HepG2 (cell line): ENCODE results near the gene C2orf92. TPM values are rescaled to one million over a fixed set of nuclear protein-coding genes. Genes with fewer than 3 reads are reported as not detected.

Experiments
- ATAC-seq: fragments of 200-7000 bp; cut with Tn5 transposase; 3 replicates; pipeline ENCODE4 v1.9.1; 2020; ENCODE audit warnings: mild to moderate bottlenecking, moderate library complexity
- BruUV-seq: library from RNA; stranded (reverse); fragments of 400-500 nt; replicated peaks from 2 replicates; lab custom pipeline; 2021; lab: Mats Ljungman, UMichigan
- CTCF ChIA-PET: fragments of 300-600 bp; formaldehyde crosslinking; extraction: SDS; loops from one replicate; lab custom pipeline; 2021; ENCODE audit warnings: low total read pairs, inconsistent platforms, low intra/inter-chr PET ratio; lab: Yijun Ruan, JAX
- POLR2A ChIA-PET: fragments of 350-600 bp; sonication (Branson Sonifier 250); formaldehyde crosslinking; loops from one replicate; lab custom pipeline; 2020; ENCODE audit warnings: antibody characterized with exemption, inconsistent platforms; lab: Yijun Ruan, JAX
- DNase-seq: peaks from one replicate; pipeline ENCODE4 v3.0.0-alpha.2; 2015; ENCODE audit warnings: low spot score
- FAIRE-seq: peaks from 3 replicates; lab custom pipeline; 2011; peaks lifted over from hg19 to GRCh38; lab: Jason Lieb, UNC
- H2AFZ ChIP-seq: one replicate; pipeline ENCODE4 v1.6.1; 2011; ENCODE audit warnings: low read length, inconsistent platforms
- H3K27ac ChIP-seq: fragments of 300-600 bp; 3 replicates; pipeline ENCODE4 v1.8.0; 2011; ENCODE audit warnings: mixed run types, mild to moderate bottlenecking, mixed read lengths, low read length, inconsistent platforms; ENCODE audit not compliant: insufficient read depth; ENCODE audit errors: extremely low read length
- H3K27me3 ChIP-seq, 2 experiments: fragments of 200-600 bp in 1 of 2; 2 replicates in 1 of 2; 3 replicates in 1 of 2; pipeline versions ENCODE4 v1.6.0 to v1.8.0; 2011; ENCODE audit warnings: low read length in 2 of 2, mild to moderate bottlenecking in 2 of 2, moderate library complexity in 2 of 2, inconsistent platforms in 1 of 2; ENCODE audit not compliant: insufficient read depth in 2 of 2, control insufficient read depth in 1 of 2
- H3K36me3 ChIP-seq, 2 experiments: fragments of 200-600 bp in 1 of 2; replicated peaks in 1 of 2; 2 replicates in 1 of 2; 3 replicates in 1 of 2; pipeline versions ENCODE4 v1.5.1 to v1.8.0; 2011; ENCODE audit warnings: low read length in 2 of 2, inconsistent platforms in 1 of 2; ENCODE audit not compliant: insufficient read depth in 2 of 2, control insufficient read depth in 1 of 2
- H3K4me1 ChIP-seq: 2 replicates; pipeline ENCODE4 v1.5.1; 2012; ENCODE audit warnings: low read length, inconsistent platforms; ENCODE audit not compliant: insufficient read depth
- H3K4me2 ChIP-seq: 2 replicates; pipeline ENCODE4 v1.6.0; 2011; ENCODE audit warnings: low read depth, low read length, inconsistent platforms
- H3K4me3 ChIP-seq, 3 experiments: fragments of 200-600 bp in 1 of 3; sonication (generic), shearing (Covaris generic) in 1 of 3; replicated peaks in 1 of 3; 2 replicates each; pipeline ENCODE4 v1.5.1; 2011 to 2016; ENCODE audit warnings: low read length in 3 of 3, inconsistent platforms in 2 of 3, low read depth in 2 of 3, mild to moderate bottlenecking in 2 of 3, control low read depth in 1 of 3, mixed read lengths in 1 of 3; ENCODE audit not compliant: insufficient read depth in 1 of 3
- H3K79me2 ChIP-seq: one replicate; pipeline ENCODE4 v1.6.1; 2011; ENCODE audit warnings: low read length, inconsistent platforms; ENCODE audit not compliant: insufficient read depth
- H3K9ac ChIP-seq: 2 replicates; pipeline ENCODE4 v1.6.0; 2011; ENCODE audit warnings: mild to moderate bottlenecking, low read depth, low read length, inconsistent platforms; ENCODE audit not compliant: insufficient read depth
- H3K9me3 ChIP-seq: 2 replicates; pipeline ENCODE4 v1.5.1; 2012; ENCODE audit warnings: mild to moderate bottlenecking, low read length
- H4K20me1 ChIP-seq: 2 replicates; pipeline ENCODE4 v1.6.0; 2011; ENCODE audit warnings: inconsistent platforms, mild to moderate bottlenecking, low read length, moderate library complexity; ENCODE audit not compliant: insufficient read depth
- AGO2 ChIP-seq: fragments of 200-400 bp; formaldehyde crosslinking; optimal IDR thresholded peaks from 2 replicates; pipeline ENCODE3; 2017; ENCODE audit warnings: mild to moderate bottlenecking, low read depth, low read length, moderate library complexity
- ELF1 ChIP-seq: sonication (generic); formaldehyde crosslinking; IDR thresholded peaks from 2 replicates; pipeline ENCODE4 v1.4.0; 2020; ENCODE audit warnings: missing genetic modification reagents
- FUBP1 ChIP-seq: sonication (generic); formaldehyde crosslinking; IDR thresholded peaks from 2 replicates; pipeline ENCODE4 v1.5.1; 2020; ENCODE audit warnings: missing genetic modification reagents, mild to moderate bottlenecking, borderline replicate concordance
- NR0B2 ChIP-seq: sonication (generic); formaldehyde crosslinking; IDR thresholded peaks from 2 replicates; pipeline ENCODE4 v1.4.0; 2020; ENCODE audit warnings: mild to moderate bottlenecking, missing genetic modification reagents
- RBFOX2 ChIP-seq: fragments of 200-400 bp; formaldehyde crosslinking; IDR thresholded peaks from 2 replicates; pipeline ENCODE4 v1.6.1; 2017; ENCODE audit warnings: low read depth, mild to moderate bottlenecking, low read length
- ZNF230 ChIP-seq: sonication (generic); formaldehyde crosslinking; IDR thresholded peaks from 2 replicates; pipeline ENCODE4 v1.4.0; 2020; ENCODE audit warnings: mild to moderate bottlenecking, missing genetic modification reagents
- ZNF276 ChIP-seq: sonication (generic); formaldehyde crosslinking; IDR thresholded peaks from 2 replicates; pipeline ENCODE4 v1.4.0; 2020; ENCODE audit warnings: mild to moderate bottlenecking, low read depth, missing genetic modification reagents
- ZNF83 ChIP-seq: sonication (generic); formaldehyde crosslinking; IDR thresholded peaks from 2 replicates; pipeline ENCODE4 v1.4.0; 2020; ENCODE audit warnings: missing genetic modification reagents, mild to moderate bottlenecking, borderline replicate concordance
- WGBS: methylation state at CpG from one replicate; pipeline ENCODE4 v1.1.6; 2017; ENCODE audit warnings: low lambda C conversion rate; 5-methylcytosine and 5-hydroxymethylcytosine counted together
- in situ Hi-C: cut with HindIII; loops from 2 replicates; pipeline ENCODE4 v1.10.0; 2017; ENCODE audit warnings: low pct_unique_long_range_greater_than_20kb; ENCODE audit not compliant: extremely low pct_ligation_motif_present
- intact Hi-C: fragments of 100-400 bp; cut with micrococcal nuclease; formaldehyde crosslinking; loops from one replicate; pipeline ENCODE4 v1.10.0; 2022; ENCODE audit not compliant: unreplicated experiment
- polyA plus RNA-seq, 8 experiments: library from polyadenylated mRNA; depleted of rRNA in 3 of 8; stranded (reverse) in 7 of 8; unstranded in 1 of 8; fragments of >200 nt; fragmentation: Illumina TruSeq in 4 of 8; extraction: Trizol in 4 of 8; gene quantifications; 2 replicates each; pipeline versions ENCODE4 v1.2.1 to v1.2.3, GENCODE V29; 2011 to 2016; ENCODE audit warnings: low read depth in 4 of 8, missing spikeins in 1 of 8, mixed read lengths in 1 of 8; ENCODE audit not compliant: insufficient read depth in 1 of 8
- total RNA-seq, 5 experiments: library from RNA; depleted of rRNA; stranded (reverse); fragments of >200 nt; fragmentation: Illumina TruSeq; extraction: Trizol; gene quantifications; 2 replicates each; pipeline ENCODE4 v1.2.3, GENCODE V29; 2016; ENCODE audit warnings: low read depth in 1 of 5

Gene C2orf92
- total and polyA plus RNA-seq, 2 of the 13 experiments (the other 11 are each of a cell fraction or from before 2014, with no cell fraction given): 4.9 to 5.0 TPM

GRCh38 chr2:97659256-97660043, 10.1 kb upstream of the C2orf92 start:
- peak; percentile 65 for TF ChIP-seq RBFOX2
- TF ChIP-seq AGO2: peak; percentile 88
- TF ChIP-seq ZNF83 (CRISPR knock-in tag): no peak
- TF ChIP-seq, all 625 proteins: peak for 2
- Histone ChIP-seq H3K9ac (no peak overlapping the region), H3K79me2 (peaks cover 20% of the 10 kb centered on the region), H3K4me3 (no peak overlapping the region), H3K4me2 (no peak overlapping the region), H4K20me1 (peaks cover 9% of the 10 kb centered on the region; the same call in 1 of the 2 replicates), H3K36me3 (peaks cover 20 to 41% of the 10 kb centered on the region in 2 experiments), H3K27me3 (no peaks in the 10 kb centered on the region; a peak in 1 of 5 replicates), H3K9me3 (no peaks in the 10 kb centered on the region), H3K27ac (no peak overlapping the region), H2AFZ (no peak overlapping the region), H3K4me1 (peaks cover 23% of the 10 kb centered on the region)
- 97% methylated on average over 28 of the region's 29 CpGs for WGBS
- FAIRE-seq (no peak), ATAC-seq (no peak), DNase-seq (no peak)
- intact Hi-C loops (no loop called here), in situ Hi-C loops (loop anchor here (5.0 to 25.0 kb wide), 2 partner anchors 72 to 1597 kb away; partner anchors contain the start of gene ANKRD36B)
- BruUV-seq: no TSS peak
- ChIA-PET POLR2A (interaction anchor here (8.2 kb wide), 1 partner anchor 10 kb away, joined by 298 read pairs; the partner anchor contains the start of gene COX5B), CTCF (no interaction called here)

- ATAC-seq: no peak
- BruUV-seq: no TSS peak
- Histone ChIP-seq H3K36me3 (peaks cover 20 to 41% of the 10 kb centered on the region in 2 experiments), H3K4me1 (peaks cover 30% of the 10 kb centered on the region), H3K79me2 (peaks cover 20% of the 10 kb centered on the region), H3K4me2 (no peak overlapping the region), H3K9ac (no peak overlapping the region), H3K9me3 (no peaks in the 10 kb centered on the region), H3K4me3 (no peak overlapping the region), H3K27me3 (no peaks in the 10 kb centered on the region; a peak in 1 of 5 replicates), H4K20me1 (peaks cover 9% of the 10 kb centered on the region; the same call in 1 of the 2 replicates), H3K27ac (no peak overlapping the region), H2AFZ (no peak overlapping the region)
- intact Hi-C loops (no loop called here), in situ Hi-C loops (loop anchor here (5.0 to 25.0 kb wide), 2 partner anchors 73 to 1598 kb away; partner anchors contain the start of gene ANKRD36B)
- no peak for FAIRE-seq
- no peak for DNase-seq
- 98% methylated on average over 18 of the region's 20 CpGs for WGBS
- ChIA-PET POLR2A (interaction anchor here (8.2 kb wide), 1 partner anchor 11 kb away, joined by 298 read pairs; the partner anchor contains the start of gene COX5B), CTCF (no interaction called here)
- TF ChIP-seq ZNF276 (CRISPR knock-in tag) (no peak), FUBP1 (no peak), ELF1 (no peak), ZNF230 (CRISPR knock-in tag) (no peak), NR0B2 (CRISPR knock-in tag) (no peak)
These were observed 9.3 kb upstream of the C2orf92 start for GRCh38 chr2:97660044-97660774.
